ENCODE data around the gene C9orf152. TPM values are rescaled to one million over a fixed set of nuclear protein-coding genes. Genes with fewer than 3 reads are reported as not detected.

C9orf152 gene
- total RNA-seq, 2 experiments from 2014 or later: not detected

DNA sequence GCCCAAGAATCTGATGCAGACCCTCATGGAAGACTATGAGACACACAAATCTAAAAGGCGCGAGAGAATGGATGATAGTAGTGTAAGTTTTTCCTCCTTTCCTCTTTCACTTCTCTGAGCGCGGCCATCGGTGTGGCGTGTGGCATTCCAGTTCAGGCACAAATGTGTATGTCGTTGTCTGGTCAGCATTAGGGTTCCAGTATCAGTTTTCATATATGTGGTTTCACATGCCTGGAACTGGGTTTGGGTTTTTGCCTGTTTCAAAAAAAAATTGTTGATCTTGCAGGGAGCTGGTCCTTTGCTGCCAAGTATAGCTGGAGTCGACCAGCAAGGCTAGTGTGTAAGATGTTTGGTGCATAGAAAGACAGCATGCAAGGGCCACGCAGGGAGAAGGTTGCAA lies 51.5 kb downstream of the C9orf152 start:
- Mint-ChIP-seq H3K4me1 (peaks cover 55% of the 10 kb centered on the region), H3K36me3 (ENCODE audit: low read depth) (peaks cover 17% of the 10 kb centered on the region), H3K4me3 (no peak overlapping the region), H3K9me3 (ENCODE audit: low read depth) (no peaks in the 10 kb centered on the region), H3K27ac (no peak overlapping the region), H3K27me3 (no peaks in the 10 kb centered on the region)
- no peak for ATAC-seq
- ChIA-PET POLR2A (interaction anchor here (0.7 kb wide), 1 partner anchor 160 kb away, joined by 3 read pairs; no protein-coding TSS in a partner anchor), CTCF (interaction anchor here (0.7 to 3.2 kb wide), 9 partner anchors 8 to 388 kb away, joined by 3 to 12 read pairs (median 3); no protein-coding TSS in a partner anchor)
- no peak for DNase-seq
- intact Hi-C loops (cut with DNase I, micrococcal nuclease): no loop called here

DNA sequence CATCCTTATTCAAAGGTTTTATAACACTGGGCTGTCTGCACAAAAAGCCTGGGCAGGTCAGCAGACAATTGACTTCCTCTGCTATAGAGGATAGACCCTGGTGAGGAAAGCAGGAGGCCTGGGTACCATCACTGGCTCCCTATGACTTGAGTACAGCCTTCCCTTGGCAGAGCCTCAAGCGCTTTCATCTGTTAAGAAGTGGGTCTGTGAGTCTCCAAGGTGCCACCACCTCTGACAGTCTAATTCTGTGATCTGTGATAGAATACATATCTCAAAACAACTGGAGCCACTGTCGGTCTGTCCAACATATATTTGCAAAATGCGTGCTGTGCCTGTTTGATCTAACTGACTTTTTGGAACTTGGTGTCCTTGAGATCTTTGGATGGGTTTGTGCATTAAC lies 52.2 kb downstream of the C9orf152 start:
- no peaks in the 10 kb centered on the region for H3K9me3 Mint-ChIP-seq (ENCODE audit: low read depth)
- peaks cover 15% of the 10 kb centered on the region for H3K36me3 Mint-ChIP-seq (ENCODE audit: low read depth)
- ATAC-seq (no peak), DNase-seq (no peak)
- intact Hi-C loops (cut with DNase I, micrococcal nuclease): no loop called here
- no peak overlapping the region for H3K27ac Mint-ChIP-seq
- H3K4me3 Mint-ChIP-seq: no peak overlapping the region
- H3K4me1 Mint-ChIP-seq: peaks cover 53% of the 10 kb centered on the region
- ChIA-PET POLR2A (interaction anchor here (0.7 kb wide), 1 partner anchor 160 kb away, joined by 3 read pairs; no protein-coding TSS in a partner anchor), CTCF (interaction anchor here (0.9 to 3.2 kb wide), 4 partner anchors 8 to 339 kb away, joined by 3 to 12 read pairs (median 4); no protein-coding TSS in a partner anchor)
- H3K27me3 Mint-ChIP-seq: no peaks in the 10 kb centered on the region

DNA sequence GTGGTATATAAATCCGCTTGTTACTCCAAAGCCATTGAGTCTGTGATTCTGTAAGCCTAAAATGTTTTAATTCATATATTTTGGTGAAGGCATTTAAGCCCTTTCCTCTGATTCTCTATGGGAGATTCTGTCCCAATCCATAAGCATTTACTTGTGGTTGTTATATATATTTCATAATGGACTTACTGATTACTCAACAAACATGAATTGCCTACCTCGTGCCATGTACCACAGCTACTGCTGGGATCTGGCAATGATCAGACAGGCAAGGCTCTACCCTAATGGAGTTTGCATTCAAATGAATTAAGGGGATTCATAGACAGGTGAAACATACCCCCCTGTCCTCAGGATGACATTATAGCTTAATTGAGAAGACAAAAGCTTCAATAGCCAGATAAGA lies 54.5 kb downstream of the C9orf152 start:
- peaks cover 68% of the 10 kb centered on the region for H3K4me1 Mint-ChIP-seq
- ChIA-PET POLR2A (no interaction called here), CTCF (interaction anchor here (0.6 to 1.5 kb wide), 6 partner anchors 10 to 579 kb away, joined by 3 to 14 read pairs (median 3); no protein-coding TSS in a partner anchor)
- no peak overlapping the region for H3K4me3 Mint-ChIP-seq
- DNase-seq (no peak), ATAC-seq (no peak)
- no peaks in the 10 kb centered on the region for H3K27me3 Mint-ChIP-seq
- peaks cover 19% of the 10 kb centered on the region for H3K36me3 Mint-ChIP-seq (ENCODE audit: low read depth)
- intact Hi-C loops (cut with DNase I, micrococcal nuclease): loop anchor here (1.0 to 2.0 kb wide), 3 partner anchors 95 to 579 kb away; no protein-coding TSS in a partner anchor
- H3K9me3 Mint-ChIP-seq (ENCODE audit: low read depth): no peaks in the 10 kb centered on the region
- no peak overlapping the region for H3K27ac Mint-ChIP-seq

DNA sequence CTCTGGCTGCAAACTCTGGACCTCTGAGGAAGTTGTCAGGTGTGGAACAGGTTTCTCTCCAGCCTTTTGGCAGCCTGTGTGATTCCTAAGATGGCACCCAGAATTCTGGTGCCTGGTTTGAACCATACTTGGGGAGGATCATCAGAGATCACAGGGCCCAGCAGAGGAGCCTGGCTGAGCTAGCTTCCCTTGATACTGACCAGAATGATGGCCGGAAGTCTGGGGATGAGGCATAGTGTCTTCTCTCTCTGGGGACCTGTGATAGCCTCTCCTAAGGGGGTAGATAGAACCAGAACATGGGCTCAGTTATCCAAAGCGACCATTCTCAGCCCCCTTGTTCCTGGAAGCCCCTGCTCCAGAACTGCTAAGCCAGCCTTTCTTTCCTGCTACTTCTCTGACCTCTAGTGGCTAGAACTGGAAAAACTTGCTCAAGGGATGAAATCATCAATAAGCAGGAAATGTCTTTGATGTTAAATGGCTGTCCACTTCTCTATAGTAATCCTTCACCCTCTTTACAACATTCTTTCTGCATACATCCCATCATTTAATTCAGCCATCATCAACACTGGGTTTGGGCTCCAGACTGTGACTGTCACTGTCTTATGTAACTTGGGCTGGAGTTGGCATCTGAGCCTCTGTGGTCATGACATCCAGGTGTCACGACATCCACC lies 55.1 kb downstream of the C9orf152 start:
- intact Hi-C loops (cut with DNase I, micrococcal nuclease): loop anchor here (1.0 to 2.0 kb wide), 4 partner anchors 94 to 579 kb away; no protein-coding TSS in a partner anchor
- DNase-seq (no peak), ATAC-seq (no peak)
- Mint-ChIP-seq H3K27me3 (no peaks in the 10 kb centered on the region), H3K36me3 (ENCODE audit: low read depth) (peaks cover 19% of the 10 kb centered on the region), H3K27ac (no peak overlapping the region), H3K4me1 (peaks cover 68% of the 10 kb centered on the region), H3K4me3 (no peak overlapping the region), H3K9me3 (ENCODE audit: low read depth) (no peaks in the 10 kb centered on the region)
- ChIA-PET POLR2A (no interaction called here), CTCF (interaction anchor here (0.6 to 2.6 kb wide), 17 partner anchors 9 to 579 kb away, joined by 3 to 36 read pairs (median 4); no protein-coding TSS in a partner anchor)

Other genes starting within 250 kb of the C9orf152 start
- gene TXN, start 48.3 kb upstream of the C9orf152 start, total RNA-seq: 100 to 1,000 TPM; 449 to 553 TPM
- gene TXNDC8, start 129.7 kb upstream of the C9orf152 start, total RNA-seq: not detected

All from activated CD4-positive, alpha-beta T cell treated with anti-CD3 and anti-CD28 coated beads for 36 hours (primary cell).